Measurements from ENCODE around the gene AATF.

AATF gene

DNA sequence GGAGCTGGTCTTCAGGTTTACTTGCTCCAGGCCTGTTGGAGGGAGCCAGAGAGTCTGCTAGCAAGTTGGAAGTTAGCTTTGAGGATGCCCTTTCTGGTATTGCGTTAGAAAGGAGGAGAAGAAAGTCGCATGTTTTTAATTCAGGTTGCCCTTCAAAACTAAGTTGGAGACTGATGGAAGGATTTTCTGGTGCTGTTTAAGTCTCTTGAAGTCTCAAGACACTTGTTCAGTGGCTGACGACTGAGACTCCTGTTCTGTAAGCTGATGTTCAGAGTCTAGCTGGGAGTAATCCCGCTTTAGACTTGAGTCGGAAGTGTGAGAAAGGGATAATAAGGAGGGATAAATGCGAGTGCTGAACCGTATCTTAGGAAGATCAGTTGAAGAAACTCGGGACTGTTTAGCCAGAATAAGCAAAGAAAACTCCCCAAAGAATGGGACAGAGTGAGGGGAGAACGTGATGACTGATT is 740 bp downstream of the AATF start:
- no peak for DNase-seq
- H3K36me3 ChIP-seq (replicated peaks; ENCODE audit: insufficient read depth, low read length), result peaks cover 13% of the 10 kb centered on the region; the same call in 1 of the 2 replicates
- H2AFZ ChIP-seq (ENCODE audit: low read length), result peak overlapping the region; percentile 84
- H3K4me2 ChIP-seq (ENCODE audit: low read depth, low read length), result peak overlapping the region; percentile 91
- peaks cover 35% of the 10 kb centered on the region for H3K27me3 ChIP-seq (replicated peaks; ENCODE audit: insufficient read depth, low read length)
- no peak for TF ChIP-seq EZH2 (optimal IDR thresholded peaks at IDR 0.05; ENCODE audit: low read depth, low read length)
- TF ChIP-seq, protein P1, sequence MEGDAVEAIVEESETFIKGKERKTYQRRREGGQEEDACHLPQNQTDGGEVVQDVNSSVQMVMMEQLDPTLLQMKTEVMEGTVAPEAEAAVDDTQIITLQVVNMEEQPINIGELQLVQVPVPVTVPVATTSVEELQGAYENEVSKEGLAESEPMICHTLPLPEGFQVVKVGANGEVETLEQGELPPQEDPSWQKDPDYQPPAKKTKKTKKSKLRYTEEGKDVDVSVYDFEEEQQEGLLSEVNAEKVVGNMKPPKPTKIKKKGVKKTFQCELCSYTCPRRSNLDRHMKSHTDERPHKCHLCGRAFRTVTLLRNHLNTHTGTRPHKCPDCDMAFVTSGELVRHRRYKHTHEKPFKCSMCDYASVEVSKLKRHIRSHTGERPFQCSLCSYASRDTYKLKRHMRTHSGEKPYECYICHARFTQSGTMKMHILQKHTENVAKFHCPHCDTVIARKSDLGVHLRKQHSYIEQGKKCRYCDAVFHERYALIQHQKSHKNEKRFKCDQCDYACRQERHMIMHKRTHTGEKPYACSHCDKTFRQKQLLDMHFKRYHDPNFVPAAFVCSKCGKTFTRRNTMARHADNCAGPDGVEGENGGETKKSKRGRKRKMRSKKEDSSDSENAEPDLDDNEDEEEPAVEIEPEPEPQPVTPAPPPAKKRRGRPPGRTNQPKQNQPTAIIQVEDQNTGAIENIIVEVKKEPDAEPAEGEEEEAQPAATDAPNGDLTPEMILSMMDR (IDR thresholded peaks at IDR 0.05; ENCODE audit: low read length), result no peak
- no peak for TF ChIP-seq EZH2phosphoT487 (IDR thresholded peaks at IDR 0.05; ENCODE audit: low read length)
- H4K20me1 ChIP-seq (ENCODE audit: insufficient read depth, low read length), result no peaks in the 10 kb centered on the region
- H3K27ac ChIP-seq (ENCODE audit: low read length), result peak overlapping the region; percentile 69; the same call in 1 of the 2 replicates
- H3K9me3 ChIP-seq (replicated peaks; ENCODE audit: insufficient read depth, low read length), result no peaks in the 10 kb centered on the region
- H3K79me2 ChIP-seq (ENCODE audit: low read length), result peaks cover 46% of the 10 kb centered on the region
- peak overlapping the region; percentile 94 for H3K9ac ChIP-seq (ENCODE audit: low read length)
- no peaks in the 10 kb centered on the region for H3F3A ChIP-seq (ENCODE audit: insufficient read depth, low read length)
- no peaks in the 10 kb centered on the region for H3K9me2 ChIP-seq (replicated peaks; ENCODE audit: insufficient read depth, low read length)
- H3K4me3 ChIP-seq (ENCODE audit: low read length), result peak overlapping the region; percentile 95
- H3K4me1 ChIP-seq (ENCODE audit: low read length), result peaks cover 13% of the 10 kb centered on the region; the same call in 1 of the 2 replicates

DNA sequence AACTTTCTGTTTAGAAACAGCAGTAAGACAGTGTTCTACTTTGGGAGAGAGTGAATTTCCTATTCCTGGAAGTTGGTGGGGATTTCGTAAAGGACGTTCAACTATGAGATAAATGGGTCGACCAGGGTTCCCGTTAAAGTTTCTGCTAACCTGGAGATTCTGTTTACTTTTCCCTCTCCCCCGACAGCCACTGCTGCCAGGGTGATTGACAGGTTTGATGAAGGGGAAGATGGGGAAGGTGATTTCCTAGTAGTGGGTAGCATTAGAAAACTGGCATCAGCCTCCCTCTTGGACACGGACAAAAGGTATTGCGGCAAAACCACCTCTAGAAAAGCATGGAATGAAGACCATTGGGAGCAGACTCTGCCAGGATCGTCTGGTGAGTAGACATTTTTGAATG is 1.3 kb downstream of the AATF start:
- Histone ChIP-seq H3K36me3 (replicated peaks; ENCODE audit: insufficient read depth, low read length) (peaks cover 13% of the 10 kb centered on the region; the same call in 1 of the 2 replicates), H3K4me3 (ENCODE audit: low read length) (peak overlapping the region; percentile 95), H3K79me2 (ENCODE audit: low read length) (peaks cover 47% of the 10 kb centered on the region), H4K20me1 (ENCODE audit: insufficient read depth, low read length) (no peaks in the 10 kb centered on the region), H3K27ac (ENCODE audit: low read length) (no peak overlapping the region), H3F3A (ENCODE audit: insufficient read depth, low read length) (no peaks in the 10 kb centered on the region), H3K4me2 (ENCODE audit: low read depth, low read length) (peak overlapping the region; percentile 91), H3K4me1 (ENCODE audit: low read length) (peaks cover 13% of the 10 kb centered on the region; the same call in 1 of the 2 replicates), H3K9ac (ENCODE audit: low read length) (peak overlapping the region; percentile 94; the same call in 1 of the 2 replicates), H3K27me3 (replicated peaks; ENCODE audit: insufficient read depth, low read length) (peaks cover 30% of the 10 kb centered on the region), H3K9me3 (replicated peaks; ENCODE audit: insufficient read depth, low read length) (no peaks in the 10 kb centered on the region), H3K9me2 (replicated peaks; ENCODE audit: insufficient read depth, low read length) (no peaks in the 10 kb centered on the region), H2AFZ (ENCODE audit: low read length) (no peak overlapping the region)
- TF ChIP-seq EZH2phosphoT487 (IDR thresholded peaks at IDR 0.05; ENCODE audit: low read length) (no peak), EZH2 (optimal IDR thresholded peaks at IDR 0.05; ENCODE audit: low read depth, low read length) (no peak)
- TF ChIP-seq, protein P1 (IDR thresholded peaks at IDR 0.05; ENCODE audit: low read length), result no peak
- no peak for DNase-seq

DNA sequence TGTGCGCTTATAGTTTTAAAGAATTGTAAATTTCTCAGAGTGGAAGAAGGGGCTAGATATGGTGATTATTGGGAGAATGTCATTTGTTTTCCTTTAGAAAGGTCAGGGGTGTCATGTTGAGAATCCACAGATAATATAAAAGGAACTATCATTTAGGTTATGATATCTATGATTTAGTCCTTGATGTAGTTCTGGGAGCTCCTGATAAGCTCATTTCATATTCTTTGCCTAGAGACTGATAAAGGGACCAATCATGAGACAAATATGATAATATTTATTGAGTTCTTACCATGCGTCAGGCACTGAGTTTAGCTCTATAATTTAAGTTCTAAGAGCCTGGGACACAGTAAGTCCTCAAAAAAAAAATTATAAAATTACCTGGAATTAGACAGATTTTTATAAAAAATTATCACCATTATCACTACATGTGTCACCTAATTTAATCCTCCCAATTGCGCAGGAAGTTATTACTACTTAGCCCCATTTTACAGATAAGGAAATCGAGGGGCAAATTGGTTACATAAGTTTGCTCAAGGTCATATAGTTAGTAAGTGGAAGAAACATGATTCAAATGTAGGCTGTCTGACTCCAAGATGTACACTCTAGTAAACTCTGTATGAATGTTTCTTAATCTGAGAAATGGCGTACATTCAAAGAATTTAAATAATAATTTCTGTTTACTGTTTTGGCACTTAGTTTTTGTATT is 2.5 kb downstream of the AATF start:
- no peak overlapping the region for H3K4me3 ChIP-seq (ENCODE audit: low read length)
- H3K36me3 ChIP-seq (replicated peaks; ENCODE audit: insufficient read depth, low read length), result peaks cover 15% of the 10 kb centered on the region; the same call in 1 of the 2 replicates
- peak overlapping the region; percentile 91; the same call in 1 of the 2 replicates for H3K4me2 ChIP-seq (ENCODE audit: low read depth, low read length)

More for the DNA sequence above, 2.5 kb downstream of the AATF start:
- H3K4me1 ChIP-seq (ENCODE audit: low read length), result peaks cover 13% of the 10 kb centered on the region; the same call in 1 of the 2 replicates
- no peaks in the 10 kb centered on the region for H3K9me3 ChIP-seq (replicated peaks; ENCODE audit: insufficient read depth, low read length)
- H4K20me1 ChIP-seq (ENCODE audit: insufficient read depth, low read length), result no peaks in the 10 kb centered on the region
- H3F3A ChIP-seq (ENCODE audit: insufficient read depth, low read length), result no peaks in the 10 kb centered on the region
- no peak overlapping the region for H2AFZ ChIP-seq (ENCODE audit: low read length)
- H3K27ac ChIP-seq (ENCODE audit: low read length), result no peak overlapping the region
- no peak for TF ChIP-seq EZH2phosphoT487 (IDR thresholded peaks at IDR 0.05; ENCODE audit: low read length)
- no peak for TF ChIP-seq EZH2 (optimal IDR thresholded peaks at IDR 0.05; ENCODE audit: low read depth, low read length)
- TF ChIP-seq, protein P1 (IDR thresholded peaks at IDR 0.05; ENCODE audit: low read length), result no peak
- peaks cover 18% of the 10 kb centered on the region for H3K27me3 ChIP-seq (replicated peaks; ENCODE audit: insufficient read depth, low read length)
- H3K79me2 ChIP-seq (ENCODE audit: low read length), result peaks cover 55% of the 10 kb centered on the region
- DNase-seq, result no peak
- no peak overlapping the region for H3K9ac ChIP-seq (ENCODE audit: low read length)
- H3K9me2 ChIP-seq (replicated peaks; ENCODE audit: insufficient read depth, low read length), result no peaks in the 10 kb centered on the region
